ENCODE results near the gene LTO1. TPM values are rescaled to one million over a fixed set of nuclear protein-coding genes. Genes with fewer than 3 reads are reported as not detected.

Gene LTO1
- polyA plus RNA-seq, 2 of the 4 experiments (the other 2 are of a cell fraction) = 25.1 to 27.0 TPM

DNA sequence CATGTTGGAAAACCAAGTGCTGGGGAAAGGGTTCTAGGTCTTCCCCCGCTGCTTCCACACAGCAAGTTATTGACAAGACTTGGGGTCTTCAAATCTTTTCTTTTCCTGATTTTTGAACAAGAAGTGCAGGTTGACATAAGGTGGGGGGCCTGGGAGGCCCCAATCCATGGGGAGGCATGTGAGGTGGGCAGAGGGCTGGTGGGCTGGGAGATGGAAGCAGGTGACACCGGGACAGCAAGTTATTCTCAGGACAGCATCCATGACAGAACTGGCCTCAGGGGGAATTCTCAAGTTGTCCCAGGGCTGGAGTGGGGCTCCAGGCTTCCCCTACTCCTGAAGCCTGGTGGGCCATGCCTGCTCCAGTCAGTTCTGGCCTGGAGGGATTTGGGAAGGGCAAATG lies 23.2 kb upstream of the LTO1 start:
- Histone ChIP-seq H3K9me3 (no peaks in the 10 kb centered on the region), H3K4me3 (no peak overlapping the region), H3K27ac (no peak overlapping the region), H3K4me1 (peaks cover 10% of the 10 kb centered on the region), H3K4me2 (no peak overlapping the region)
- no peak for FAIRE-seq
- ChIA-PET CTCF (interaction anchor here (1.1 to 2.2 kb wide), 4 partner anchors 12 to 211 kb away, joined by 3 to 8 read pairs (median 4); no protein-coding TSS in a partner anchor), POLR2A (no interaction called here)
- 67% methylated on average over 2 of the region's 2 CpGs for WGBS (ENCODE audit: missing lambda C conversion rate)
- no peak for ATAC-seq
- TF ChIP-seq RFX5 (IDR thresholded peaks at IDR 0.05) (no peak), BHLHE40 (IDR thresholded peaks at IDR 0.05; ENCODE audit: low read depth, low read length) (no peak), RNF2 (IDR thresholded peaks at IDR 0.05; ENCODE audit: borderline replicate concordance, low read depth) (no peak), NPAS2 (CRISPR knock-in tag; IDR thresholded peaks at IDR 0.05; ENCODE audit: borderline replicate concordance) (no peak), ZFP36 (IDR thresholded peaks at IDR 0.05; ENCODE audit: borderline replicate concordance, partially characterized antibody) (no peak)
- no peak for DNase-seq (ENCODE audit: low read depth in 1 of 2, low spot score in 1 of 2)

DNA sequence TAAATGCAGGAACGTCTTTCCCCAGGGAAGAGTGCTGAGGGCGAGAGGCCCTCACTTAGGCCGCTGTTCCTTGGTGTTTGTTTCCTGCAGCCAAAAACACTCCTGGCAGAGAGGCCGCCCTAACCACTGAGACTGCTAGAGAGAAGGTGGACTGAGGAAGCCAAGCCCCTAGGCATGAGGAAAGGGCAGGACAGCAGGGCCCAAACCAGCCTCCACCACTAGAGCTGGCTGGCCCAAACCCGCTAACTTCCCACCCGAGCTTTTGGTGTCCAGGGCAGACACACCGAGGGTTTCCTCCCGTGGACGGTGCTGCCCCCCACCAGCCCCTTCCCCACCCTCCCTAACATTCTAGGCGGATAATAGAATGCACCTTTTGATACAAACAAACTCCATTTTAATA lies 22.7 kb upstream of the LTO1 start:
- FAIRE-seq (no peak), ATAC-seq (no peak), DNase-seq (ENCODE audit: low read depth in 1 of 2, low spot score in 1 of 2) (no peak)
- H3K9me3 ChIP-seq = no peaks in the 10 kb centered on the region
- TF ChIP-seq, protein P1, sequence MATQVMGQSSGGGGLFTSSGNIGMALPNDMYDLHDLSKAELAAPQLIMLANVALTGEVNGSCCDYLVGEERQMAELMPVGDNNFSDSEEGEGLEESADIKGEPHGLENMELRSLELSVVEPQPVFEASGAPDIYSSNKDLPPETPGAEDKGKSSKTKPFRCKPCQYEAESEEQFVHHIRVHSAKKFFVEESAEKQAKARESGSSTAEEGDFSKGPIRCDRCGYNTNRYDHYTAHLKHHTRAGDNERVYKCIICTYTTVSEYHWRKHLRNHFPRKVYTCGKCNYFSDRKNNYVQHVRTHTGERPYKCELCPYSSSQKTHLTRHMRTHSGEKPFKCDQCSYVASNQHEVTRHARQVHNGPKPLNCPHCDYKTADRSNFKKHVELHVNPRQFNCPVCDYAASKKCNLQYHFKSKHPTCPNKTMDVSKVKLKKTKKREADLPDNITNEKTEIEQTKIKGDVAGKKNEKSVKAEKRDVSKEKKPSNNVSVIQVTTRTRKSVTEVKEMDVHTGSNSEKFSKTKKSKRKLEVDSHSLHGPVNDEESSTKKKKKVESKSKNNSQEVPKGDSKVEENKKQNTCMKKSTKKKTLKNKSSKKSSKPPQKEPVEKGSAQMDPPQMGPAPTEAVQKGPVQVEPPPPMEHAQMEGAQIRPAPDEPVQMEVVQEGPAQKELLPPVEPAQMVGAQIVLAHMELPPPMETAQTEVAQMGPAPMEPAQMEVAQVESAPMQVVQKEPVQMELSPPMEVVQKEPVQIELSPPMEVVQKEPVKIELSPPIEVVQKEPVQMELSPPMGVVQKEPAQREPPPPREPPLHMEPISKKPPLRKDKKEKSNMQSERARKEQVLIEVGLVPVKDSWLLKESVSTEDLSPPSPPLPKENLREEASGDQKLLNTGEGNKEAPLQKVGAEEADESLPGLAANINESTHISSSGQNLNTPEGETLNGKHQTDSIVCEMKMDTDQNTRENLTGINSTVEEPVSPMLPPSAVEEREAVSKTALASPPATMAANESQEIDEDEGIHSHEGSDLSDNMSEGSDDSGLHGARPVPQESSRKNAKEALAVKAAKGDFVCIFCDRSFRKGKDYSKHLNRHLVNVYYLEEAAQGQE (IDR thresholded peaks at IDR 0.05) = no peak
- no peak for TF ChIP-seq PBX3 (IDR thresholded peaks at IDR 0.05)
- TF ChIP-seq, protein P2, sequence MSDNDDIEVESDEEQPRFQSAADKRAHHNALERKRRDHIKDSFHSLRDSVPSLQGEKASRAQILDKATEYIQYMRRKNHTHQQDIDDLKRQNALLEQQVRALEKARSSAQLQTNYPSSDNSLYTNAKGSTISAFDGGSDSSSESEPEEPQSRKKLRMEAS (IDR thresholded peaks at IDR 0.05) = no peak
- TF ChIP-seq EHMT2 (IDR thresholded peaks at IDR 0.05; ENCODE audit: low read depth) = no peak
- TF ChIP-seq SMC3 (IDR thresholded peaks at IDR 0.05) = no peak
- TF ChIP-seq RNF2 (IDR thresholded peaks at IDR 0.05; ENCODE audit: borderline replicate concordance, low read depth) = no peak
- TF ChIP-seq, protein P3, sequence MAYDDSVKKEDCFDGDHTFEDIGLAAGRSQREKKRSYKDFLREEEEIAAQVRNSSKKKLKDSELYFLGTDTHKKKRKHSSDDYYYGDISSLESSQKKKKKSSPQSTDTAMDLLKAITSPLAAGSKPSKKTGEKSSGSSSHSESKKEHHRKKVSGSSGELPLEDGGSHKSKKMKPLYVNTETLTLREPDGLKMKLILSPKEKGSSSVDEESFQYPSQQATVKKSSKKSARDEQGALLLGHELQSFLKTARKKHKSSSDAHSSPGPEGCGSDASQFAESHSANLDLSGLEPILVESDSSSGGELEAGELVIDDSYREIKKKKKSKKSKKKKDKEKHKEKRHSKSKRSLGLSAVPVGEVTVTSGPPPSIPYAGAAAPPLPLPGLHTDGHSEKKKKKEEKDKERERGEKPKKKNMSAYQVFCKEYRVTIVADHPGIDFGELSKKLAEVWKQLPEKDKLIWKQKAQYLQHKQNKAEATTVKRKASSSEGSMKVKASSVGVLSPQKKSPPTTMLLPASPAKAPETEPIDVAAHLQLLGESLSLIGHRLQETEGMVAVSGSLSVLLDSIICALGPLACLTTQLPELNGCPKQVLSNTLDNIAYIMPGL (CRISPR knock-in tag; IDR thresholded peaks at IDR 0.05; ENCODE audit: borderline replicate concordance) = no peak
- no peak for TF ChIP-seq USF2 (IDR thresholded peaks at IDR 0.05)
- TF ChIP-seq HOXB13 (CRISPR knock-in tag; IDR thresholded peaks at IDR 0.05; ENCODE audit: low read depth) = no peak
- TF ChIP-seq NFE2L2 (conservative IDR thresholded peaks at IDR 0.05; ENCODE audit: low read length) = no peak
- TF ChIP-seq RAD21 (conservative IDR thresholded peaks at IDR 0.05 in 1 of 2, IDR thresholded peaks at IDR 0.05 in 1 of 2) = no peak
- no peak for TF ChIP-seq HEYL (CRISPR knock-in tag; IDR thresholded peaks at IDR 0.05)
- TF ChIP-seq MAFK (IDR thresholded peaks at IDR 0.05; ENCODE audit: partially characterized antibody) = no peak
- TF ChIP-seq GATA3 (IDR thresholded peaks at IDR 0.05; ENCODE audit: borderline replicate concordance) = no peak
- no peak for TF ChIP-seq FOSL2 (IDR thresholded peaks at IDR 0.05)
- no peak for TF ChIP-seq FOSL2 (CRISPR knock-in tag; IDR thresholded peaks at IDR 0.05)
- TF ChIP-seq POLR2AphosphoS2 (conservative IDR thresholded peaks at IDR 0.05; ENCODE audit: low read length) = no peak
- no peak for TF ChIP-seq E2F6 (IDR thresholded peaks at IDR 0.05; ENCODE audit: borderline replicate concordance, low read depth)
- no peak for TF ChIP-seq NR3C1 (IDR thresholded peaks at IDR 0.05)
- TF ChIP-seq POLR2A (IDR thresholded peaks at IDR 0.05; ENCODE audit: low read length) = no peak
- H3K27ac ChIP-seq = no peak overlapping the region
- 83% methylated on average over 10 of the region's 10 CpGs for WGBS (ENCODE audit: missing lambda C conversion rate)
- no peak overlapping the region for H3K4me3 ChIP-seq
- peaks cover 10% of the 10 kb centered on the region for H3K4me1 ChIP-seq
- ChIA-PET POLR2A (no interaction called here), CTCF (interaction anchor here (2.2 kb wide), 1 partner anchor 212 kb away, joined by 8 read pairs; no protein-coding TSS in a partner anchor)
- H3K4me2 ChIP-seq = no peak overlapping the region

Data from A549 (cell line).